Activated CD8-positive, alpha-beta memory T cell treated with anti-CD3 and anti-CD28 coated beads, Interleukin-2, amount 50 U/mL, for 24 hours (primary cell): Measurements from ENCODE around the gene TMEM131L.

Source experiments
- DNase-seq: peaks from one replicate; pipeline ENCODE4 v3.0.0-alpha.2; 2020; ENCODE audit errors: extremely low read depth

The TMEM131L gene

DNA sequence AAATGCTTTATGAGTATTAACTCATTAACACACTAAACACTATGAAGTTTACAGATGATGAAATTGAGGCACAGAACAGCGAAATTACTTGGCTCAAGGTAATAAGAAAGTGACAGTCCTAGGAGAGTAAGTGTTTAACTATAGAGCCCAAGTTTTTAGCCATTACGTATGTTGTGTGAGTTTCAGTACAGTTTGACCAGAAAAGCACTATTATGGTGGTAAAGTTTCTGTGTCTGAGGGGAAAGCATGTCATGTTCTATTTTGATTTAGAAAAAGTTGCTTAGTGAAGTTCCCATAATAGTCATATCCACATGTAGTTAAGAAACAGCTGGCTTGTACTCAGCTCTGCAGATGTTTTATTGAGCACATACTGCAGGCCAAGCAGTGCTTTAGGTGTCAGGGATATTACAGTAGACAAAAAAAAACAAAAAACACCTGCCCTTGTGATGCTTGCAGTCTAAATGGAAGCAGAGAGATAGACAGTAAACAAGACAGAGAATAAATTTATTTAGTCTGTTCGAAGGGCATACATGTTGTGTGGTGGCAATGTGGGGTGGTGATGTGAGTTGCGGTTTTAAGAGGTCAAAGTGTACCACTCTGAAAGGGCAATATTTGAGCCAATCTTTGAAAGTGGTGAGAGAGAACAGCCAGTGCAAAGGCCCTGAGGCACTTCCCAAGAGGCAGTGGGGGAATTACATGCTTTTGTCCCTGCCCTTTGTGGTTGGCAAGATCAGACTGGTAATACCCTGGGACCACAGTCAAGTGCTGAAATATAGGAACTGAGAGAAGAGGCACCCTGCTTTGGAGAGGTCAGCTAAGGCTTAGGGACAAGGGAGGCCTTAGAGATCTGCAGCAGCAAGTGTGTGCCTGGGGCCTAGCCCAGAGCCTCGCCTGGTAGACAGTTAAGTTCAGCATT, 6.2 kb downstream of the TMEM131L start:
- no peak for DNase-seq

DNA sequence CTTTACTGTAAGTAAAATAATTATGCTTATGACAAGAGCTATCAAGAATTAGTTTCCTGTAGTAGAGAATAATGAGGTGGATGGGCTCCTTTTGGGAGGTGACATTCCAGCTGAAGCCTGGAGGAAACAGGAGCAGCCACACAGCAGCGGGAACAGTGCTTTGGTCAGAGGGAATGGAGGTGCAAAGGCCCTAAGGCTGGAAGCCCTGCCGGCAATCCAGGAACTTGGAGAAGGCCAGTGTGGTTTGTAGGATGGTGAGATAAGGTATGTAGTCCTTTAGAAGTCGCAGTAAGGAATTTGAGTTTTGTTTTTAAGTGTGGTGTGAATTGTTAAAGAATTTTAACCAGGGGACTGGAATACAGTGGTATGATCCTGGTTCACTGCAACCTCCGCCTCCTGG, 8.1 kb downstream of the TMEM131L start:
- DNase-seq = no peak

DNA sequence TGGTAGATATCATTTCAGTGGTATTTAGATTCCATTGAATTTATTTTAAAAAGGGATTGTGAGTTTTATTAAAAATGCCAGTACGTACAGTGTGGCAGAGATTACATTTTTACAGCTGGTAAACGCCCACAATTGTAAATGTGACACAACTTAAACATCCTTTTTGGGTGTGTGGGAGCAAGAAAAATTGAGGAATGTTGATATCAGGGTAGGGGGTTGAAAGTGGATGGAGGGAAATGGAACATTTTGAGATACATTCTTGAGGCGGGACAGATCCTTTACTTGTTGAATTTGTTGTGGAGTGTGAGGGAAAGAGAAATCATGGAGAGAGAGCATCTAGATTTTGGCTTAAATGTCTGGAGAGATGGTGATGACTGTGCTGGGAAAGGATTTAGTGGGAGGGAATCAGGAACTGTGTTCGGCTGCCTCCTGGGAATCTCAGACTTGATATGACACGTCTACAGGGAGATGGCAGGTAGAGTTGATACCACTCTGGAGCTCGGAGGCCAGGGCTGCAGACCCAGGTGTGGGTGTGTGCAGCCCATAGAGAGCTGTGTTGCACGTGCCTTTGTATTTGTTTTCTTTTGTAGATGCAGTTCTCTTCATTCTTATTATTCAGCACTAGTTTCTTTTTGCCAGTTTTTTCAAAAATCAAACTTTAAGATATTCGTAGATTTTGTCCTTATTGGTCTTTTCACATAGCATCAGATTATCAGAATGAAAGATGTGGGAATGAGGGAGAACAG, 10.8 kb downstream of the TMEM131L start:
- DNase-seq = no peak

- no peak for DNase-seq
Measured at GRCh38 chr4:153479101-153479500, 12.9 kb downstream of the TMEM131L start.

GRCh38 chr4:153480704-153481103, 14.5 kb downstream of the TMEM131L start:
- no peak for DNase-seq

GRCh38 chr4:153481478-153481877, 15.3 kb downstream of the TMEM131L start:
- no peak for DNase-seq

DNA sequence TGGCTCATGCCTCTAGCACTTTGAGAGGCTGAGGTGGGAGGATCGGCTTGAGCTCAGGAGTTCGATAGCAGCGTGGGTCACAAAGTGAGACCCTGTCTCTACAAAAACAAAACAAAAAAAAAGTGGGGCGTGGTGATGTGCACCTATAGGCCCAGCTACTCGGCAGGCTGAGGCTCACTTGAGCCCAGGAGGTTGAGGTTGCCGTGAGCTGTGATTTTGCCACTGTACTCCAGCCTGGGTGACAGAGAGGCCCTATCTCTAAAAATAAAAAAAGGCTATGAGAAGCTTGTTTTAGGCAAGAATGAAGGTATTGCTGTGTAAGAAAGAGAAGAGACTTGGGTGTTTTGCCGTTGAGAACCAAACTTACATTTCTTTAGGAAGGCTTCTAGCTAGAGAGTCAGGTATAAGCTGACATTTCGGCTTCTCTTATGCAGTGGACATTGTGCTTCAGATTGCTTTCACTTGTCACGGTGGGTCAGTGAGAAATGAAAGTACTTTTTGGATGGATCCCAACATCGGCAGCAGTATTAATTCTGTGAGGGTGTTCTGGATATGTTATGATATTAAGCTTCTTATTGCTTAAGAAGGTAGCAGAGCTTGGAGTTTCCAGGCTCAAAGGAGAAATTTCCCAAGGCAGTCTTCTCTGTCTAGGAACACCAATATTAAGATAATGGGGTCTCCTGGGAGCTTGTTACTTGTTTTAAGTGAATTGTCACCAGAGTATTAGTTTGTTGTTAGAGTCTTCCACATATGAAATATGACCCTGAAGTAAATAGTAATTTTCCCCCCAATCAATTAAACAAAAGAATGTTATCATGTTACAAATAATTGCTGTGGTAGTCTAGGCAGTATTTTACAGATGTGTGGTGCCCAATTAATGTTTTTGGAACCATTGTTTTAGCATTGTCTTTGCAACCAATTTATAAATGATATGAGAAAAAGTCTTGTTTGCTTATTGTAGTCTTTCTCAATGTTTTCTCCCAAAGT, 17.6 kb downstream of the TMEM131L start:
- no peak for DNase-seq

DNA sequence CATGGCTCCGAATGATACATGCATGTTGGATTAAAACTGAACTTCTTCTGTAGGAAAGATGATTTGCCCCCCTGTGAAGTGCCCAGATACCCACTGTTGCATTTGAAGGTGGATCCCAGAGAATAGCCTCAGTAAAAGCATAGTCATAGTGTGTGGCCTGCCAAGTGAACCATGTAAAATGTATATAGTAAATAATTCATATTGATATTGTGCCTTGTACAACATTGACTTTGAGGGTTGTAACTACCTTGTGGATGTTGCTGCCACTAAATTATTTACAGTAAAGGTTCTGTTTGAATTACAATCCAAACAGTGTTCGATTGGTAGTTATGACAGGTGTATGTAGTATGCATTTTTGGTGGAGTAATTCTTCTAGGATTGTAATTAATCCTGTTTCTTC, 19.2 kb downstream of the TMEM131L start:
- no peak for DNase-seq

GRCh38 chr4:153485860-153486259, 19.7 kb downstream of the TMEM131L start:
- no peak for DNase-seq

- DNase-seq = no peak
Measured at GRCh38 chr4:153486281-153487151, 20.4 kb downstream of the TMEM131L start.

DNA sequence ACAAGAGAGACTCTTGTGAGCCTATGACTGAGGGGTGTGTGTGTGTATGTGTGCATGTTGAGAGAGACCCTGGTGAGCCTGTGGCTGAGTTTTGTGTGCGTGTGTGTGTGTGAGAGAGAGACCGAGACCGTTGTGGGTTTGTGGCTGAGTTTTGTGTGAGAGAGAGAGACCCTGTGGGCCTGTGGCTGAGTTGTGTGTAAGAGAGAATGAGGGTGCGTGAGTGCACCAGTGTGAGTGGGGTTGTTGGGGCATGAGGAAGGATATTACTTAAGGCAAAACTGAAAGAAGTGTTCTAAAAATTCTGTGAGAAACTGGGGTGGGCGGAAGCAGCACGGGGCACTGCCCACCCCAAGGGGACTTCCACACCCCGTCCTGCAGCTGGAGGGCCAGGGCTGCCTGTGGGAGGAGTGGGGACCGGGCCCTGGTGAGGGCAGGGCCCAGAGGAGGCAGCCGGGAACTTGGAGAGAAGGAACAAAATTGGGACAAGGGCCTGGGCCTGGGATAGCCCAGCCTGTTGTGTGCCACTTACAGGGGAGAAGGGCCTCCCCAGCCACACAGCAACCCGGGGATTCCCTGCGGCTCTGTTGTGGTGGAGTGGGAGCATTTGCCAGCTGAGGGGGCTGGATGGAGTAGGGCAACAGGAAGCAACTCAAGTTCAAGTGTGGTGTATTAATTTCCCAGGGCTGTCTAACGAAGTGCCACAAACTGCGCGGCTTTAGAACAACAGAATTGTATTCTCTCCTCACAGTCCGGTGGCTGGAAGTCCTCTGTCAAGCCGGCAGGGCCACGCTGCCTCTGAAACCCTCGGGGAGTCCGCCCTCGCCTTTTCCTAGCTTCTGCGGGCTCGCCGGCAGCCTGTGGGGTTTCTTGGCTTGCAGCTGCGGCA, 22.1 kb downstream of the TMEM131L start:
- no peak for DNase-seq

DNA sequence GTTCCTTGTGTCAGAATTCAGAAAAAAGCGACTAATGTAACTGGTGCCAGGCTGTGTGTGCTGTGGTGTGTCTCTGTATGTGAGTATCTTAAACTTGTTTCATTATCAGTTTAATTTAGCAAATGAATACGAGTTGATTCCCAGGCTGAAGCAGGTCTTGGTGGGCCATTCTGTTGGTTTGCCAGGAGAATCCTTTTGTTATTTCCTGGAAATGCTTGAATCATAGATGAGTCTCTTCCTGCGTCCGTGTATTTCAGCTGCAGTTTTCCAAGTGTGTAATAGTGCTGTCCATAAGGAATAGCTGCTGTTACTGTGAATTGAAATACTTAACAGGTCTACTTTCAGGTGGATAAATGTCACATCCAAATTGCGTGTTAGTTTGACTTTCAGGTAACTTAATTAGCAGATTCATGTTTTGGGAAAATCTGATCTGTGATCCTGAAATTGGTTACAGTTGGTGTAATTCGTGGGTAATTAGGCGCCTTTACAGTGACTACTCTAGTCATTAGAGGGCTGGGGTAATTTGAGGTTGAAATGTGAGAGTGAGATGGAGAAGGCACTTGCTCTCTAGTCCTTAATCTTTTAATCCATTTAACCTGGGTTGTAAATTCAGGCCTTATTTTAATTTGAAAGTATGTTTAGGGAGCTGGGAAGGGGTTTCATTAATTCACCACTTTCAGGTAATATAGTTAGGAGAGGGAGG, 23.8 kb downstream of the TMEM131L start:
- DNase-seq = no peak

DNA sequence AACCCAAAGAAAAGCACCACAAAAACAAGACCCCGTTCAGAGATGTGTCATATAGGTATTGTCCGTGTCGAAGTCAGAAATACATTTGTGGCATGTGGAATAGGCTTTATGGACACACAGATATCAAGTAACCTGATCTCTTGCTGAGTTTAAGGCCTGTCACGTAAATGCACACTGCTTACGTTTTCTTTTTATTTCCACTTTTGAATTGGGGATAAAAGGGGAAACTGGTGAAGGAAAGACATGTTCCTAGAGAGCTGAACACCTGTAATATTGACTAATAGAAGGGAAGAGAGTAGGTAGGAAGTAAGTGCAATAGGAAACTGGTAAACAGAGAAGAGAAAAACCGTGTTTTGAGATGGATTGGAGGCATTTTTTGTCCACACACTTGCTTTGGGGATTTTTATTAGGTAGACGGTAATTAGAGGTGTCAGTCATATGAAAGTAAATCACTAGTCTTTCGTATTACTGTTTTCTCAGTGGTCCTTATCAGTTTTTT, 24.9 kb downstream of the TMEM131L start:
- DNase-seq = no peak

- no peak for DNase-seq
Measured at GRCh38 chr4:153494562-153494961, 28.4 kb downstream of the TMEM131L start.

- no peak for DNase-seq
Measured at GRCh38 chr4:153495480-153496193, 29.5 kb downstream of the TMEM131L start.

DNA sequence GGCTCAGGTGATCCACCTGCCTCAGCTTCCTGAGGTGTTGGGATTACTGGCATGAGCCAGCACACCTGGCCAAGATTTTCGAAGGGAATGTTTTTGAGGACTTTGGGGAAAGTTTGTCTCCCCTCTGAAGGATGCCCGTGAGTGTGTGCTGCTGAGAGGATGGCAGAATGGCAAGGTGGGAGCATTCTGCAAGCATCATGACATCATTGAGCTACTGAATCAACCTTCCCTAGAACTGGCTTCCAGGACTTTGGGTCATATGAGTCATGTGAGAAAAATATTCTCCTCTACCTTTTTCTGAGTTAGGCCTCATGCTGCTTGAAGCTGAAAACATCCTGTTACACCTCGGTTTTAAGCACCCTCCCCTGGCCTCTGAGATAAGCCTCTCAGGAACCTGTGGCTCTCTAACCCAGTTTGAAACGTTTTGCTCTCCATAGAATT, 31.0 kb downstream of the TMEM131L start:
- DNase-seq = no peak

GRCh38 chr4:153497988-153498967, 32.1 kb downstream of the TMEM131L start:
- DNase-seq = no peak
